CD4-positive, alpha-beta T cell (primary cell): ENCODE measurements around the gene PRDM16. TPM values are rescaled to one million over a fixed set of nuclear protein-coding genes. Genes with fewer than 3 reads are reported as not detected.

Experiments used
- ATAC-seq: fragments of 200-7000 bp; cut with Tn5 transposase; one replicate; pipeline ENCODE4 v1.10.0; 2022; ENCODE audit warnings: mild to moderate bottlenecking; ENCODE audit not compliant: poor library complexity
- CTCF ChIA-PET: fragments of 350-600 bp; sonication (Branson Sonifier 250); formaldehyde crosslinking; loops from one replicate; lab custom pipeline; 2021; ENCODE audit warnings: antibody characterized with exemption, inconsistent platforms; lab: Charles Lee
- POLR2A ChIA-PET: fragments of 350-600 bp; sonication (Branson Sonifier 250); formaldehyde crosslinking; loops from one replicate; lab custom pipeline; 2021; ENCODE audit warnings: antibody characterized with exemption, inconsistent platforms; lab: Charles Lee
- DNase-seq, 14 experiments: peaks; one replicate each; pipeline ENCODE4 v3.0.0-alpha.2; 2013 to 2020; ENCODE audit warnings: mixed read lengths in 2 of 14
- H3K27ac ChIP-seq, 2 donors: one replicate each; pipeline versions ENCODE4 v1.5.1 to v1.7.0; 2013; ENCODE audit warnings: low read length in 2 of 2, low read depth in 1 of 2, mild to moderate bottlenecking in 1 of 2
- H3K27me3 ChIP-seq, 2 experiments: 1 replicate in 1 of 2; 2 replicates in 1 of 2; pipeline versions ENCODE4 v1.6.1 to v1.7.0; 2013; ENCODE audit warnings: low read length in 2 of 2, control low read depth in 1 of 2, mild to moderate bottlenecking in 1 of 2, moderate library complexity in 1 of 2; ENCODE audit not compliant: insufficient read depth in 2 of 2, control insufficient read depth in 1 of 2
- H3K36me3 ChIP-seq: one replicate; pipeline ENCODE4 v1.6.1; 2013; ENCODE audit warnings: low read length, control low read depth; ENCODE audit not compliant: insufficient read depth
- H3K4me1 ChIP-seq: one replicate; pipeline ENCODE4 v1.6.1; 2013; ENCODE audit warnings: low read length, control low read depth; ENCODE audit not compliant: insufficient read depth
- H3K4me3 ChIP-seq: one replicate; pipeline ENCODE4 v1.5.1; 2013; ENCODE audit warnings: mild to moderate bottlenecking, low read length, moderate library complexity
- H3K9me3 ChIP-seq, 2 experiments: 1 replicate in 1 of 2; 2 replicates in 1 of 2; pipeline versions ENCODE4 v1.6.1 to v1.7.0; 2013; ENCODE audit warnings: low read length in 2 of 2, mild to moderate bottlenecking in 2 of 2, control low read depth in 1 of 2, moderate library complexity in 1 of 2; ENCODE audit not compliant: control insufficient read depth in 1 of 2, insufficient read depth in 1 of 2
- H3K27ac Mint-ChIP-seq: one replicate; pipeline ENCODE4 v1.8.0; 2020; ENCODE audit warnings: mixed read lengths
- H3K27me3 Mint-ChIP-seq: one replicate; pipeline ENCODE4 v1.8.0; 2021; ENCODE audit warnings: mixed read lengths
- H3K36me3 Mint-ChIP-seq: one replicate; pipeline ENCODE4 v1.8.0; 2021; ENCODE audit warnings: low read depth, mixed read lengths
- H3K4me1 Mint-ChIP-seq: one replicate; pipeline ENCODE4 v1.8.0; 2021; ENCODE audit warnings: low read depth, mixed read lengths
- H3K4me3 Mint-ChIP-seq: one replicate; pipeline ENCODE4 v1.8.0; 2020; ENCODE audit warnings: mild to moderate bottlenecking, mixed read lengths
- H3K9me3 Mint-ChIP-seq: one replicate; pipeline ENCODE4 v1.8.0; 2020; ENCODE audit warnings: mixed read lengths
- intact Hi-C, 2 experiments: fragments of 100-400 bp; cut with DNase I in 1 of 2; cut with micrococcal nuclease in 1 of 2; formaldehyde crosslinking; loops; one replicate each; pipeline versions ENCODE4 v1.15.1 to v1.9.0; 2023 to 2025; cut with DNase I, micrococcal nuclease
- total RNA-seq, 174 experiments: library from RNA in 2 of 174; stranded (reverse) in 2 of 174; gene quantifications; one replicate each; pipeline ENCODE4 v1.2.3 and lab custom pipeline; 2021 to 2026
- TF ChIP-seq, protein P1 (sequence below): fragments of 200-600 bp; IDR thresholded peaks from one replicate; pipeline ENCODE4 v1.8.0; 2022; ENCODE audit warnings: antibody characterized with exemption, mild to moderate bottlenecking

Gene PRDM16
- total RNA-seq, 2 experiments from 2014 or later, result not detected

DNA sequence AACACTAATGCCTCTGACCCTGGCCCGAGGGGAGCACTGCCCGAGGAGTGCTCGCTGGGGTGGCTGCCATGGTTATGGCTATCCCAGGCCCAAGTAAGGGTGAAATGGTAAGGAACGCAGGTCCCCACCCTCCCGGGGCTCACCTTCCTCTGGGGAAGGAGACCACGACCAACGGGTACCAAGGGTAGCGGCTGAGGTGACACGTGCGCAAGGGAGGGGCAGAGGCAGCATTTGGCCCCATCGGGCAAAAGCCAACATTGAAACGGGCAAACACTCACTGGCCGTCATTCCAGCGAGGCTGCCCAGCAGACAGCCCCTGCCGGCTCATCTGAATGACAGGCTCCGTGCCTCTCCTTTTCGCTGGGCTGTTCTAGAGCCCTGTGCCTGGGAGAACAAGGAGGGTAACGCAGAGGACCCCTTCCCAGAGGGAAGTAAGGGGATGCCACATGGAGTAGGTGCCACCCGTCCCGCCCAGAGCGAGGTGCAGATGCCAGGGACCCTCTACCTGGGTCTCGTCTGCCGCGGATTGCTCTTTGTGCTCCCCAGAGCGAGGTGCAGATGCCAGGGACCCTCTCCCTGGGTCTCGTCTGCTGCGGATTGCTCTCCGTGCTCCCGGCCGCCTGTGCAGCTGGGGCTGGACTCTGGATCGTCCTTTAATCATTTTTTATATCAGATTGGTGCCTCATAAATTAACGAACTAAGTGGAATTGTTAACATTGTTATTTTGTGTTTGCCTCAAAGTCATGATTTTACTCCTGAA, 31.5 kb upstream of the PRDM16 start:
- ATAC-seq (no peak), DNase-seq (no peak)
- ChIA-PET CTCF (no interaction called here), POLR2A (no interaction called here)
- Histone ChIP-seq H3K36me3 (no peaks in the 10 kb centered on the region), H3K4me1 (peaks cover 35% of the 10 kb centered on the region), H3K4me3 (no peak overlapping the region), H3K27me3 (no peaks in the 10 kb centered on the region), H3K9me3 (no peaks in the 10 kb centered on the region), H3K27ac (no peak overlapping the region)
- no peaks in the 10 kb centered on the region for H3K36me3 Mint-ChIP-seq
- H3K9me3 Mint-ChIP-seq, result no peaks in the 10 kb centered on the region
- peaks cover 32% of the 10 kb centered on the region for H3K4me1 Mint-ChIP-seq
- H3K4me3 Mint-ChIP-seq, result no peak overlapping the region
- TF ChIP-seq, protein P1, sequence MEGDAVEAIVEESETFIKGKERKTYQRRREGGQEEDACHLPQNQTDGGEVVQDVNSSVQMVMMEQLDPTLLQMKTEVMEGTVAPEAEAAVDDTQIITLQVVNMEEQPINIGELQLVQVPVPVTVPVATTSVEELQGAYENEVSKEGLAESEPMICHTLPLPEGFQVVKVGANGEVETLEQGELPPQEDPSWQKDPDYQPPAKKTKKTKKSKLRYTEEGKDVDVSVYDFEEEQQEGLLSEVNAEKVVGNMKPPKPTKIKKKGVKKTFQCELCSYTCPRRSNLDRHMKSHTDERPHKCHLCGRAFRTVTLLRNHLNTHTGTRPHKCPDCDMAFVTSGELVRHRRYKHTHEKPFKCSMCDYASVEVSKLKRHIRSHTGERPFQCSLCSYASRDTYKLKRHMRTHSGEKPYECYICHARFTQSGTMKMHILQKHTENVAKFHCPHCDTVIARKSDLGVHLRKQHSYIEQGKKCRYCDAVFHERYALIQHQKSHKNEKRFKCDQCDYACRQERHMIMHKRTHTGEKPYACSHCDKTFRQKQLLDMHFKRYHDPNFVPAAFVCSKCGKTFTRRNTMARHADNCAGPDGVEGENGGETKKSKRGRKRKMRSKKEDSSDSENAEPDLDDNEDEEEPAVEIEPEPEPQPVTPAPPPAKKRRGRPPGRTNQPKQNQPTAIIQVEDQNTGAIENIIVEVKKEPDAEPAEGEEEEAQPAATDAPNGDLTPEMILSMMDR, result no peak
- no peaks in the 10 kb centered on the region for H3K27me3 Mint-ChIP-seq
- intact Hi-C loops, result no loop called here
- H3K27ac Mint-ChIP-seq, result no peak overlapping the region

DNA sequence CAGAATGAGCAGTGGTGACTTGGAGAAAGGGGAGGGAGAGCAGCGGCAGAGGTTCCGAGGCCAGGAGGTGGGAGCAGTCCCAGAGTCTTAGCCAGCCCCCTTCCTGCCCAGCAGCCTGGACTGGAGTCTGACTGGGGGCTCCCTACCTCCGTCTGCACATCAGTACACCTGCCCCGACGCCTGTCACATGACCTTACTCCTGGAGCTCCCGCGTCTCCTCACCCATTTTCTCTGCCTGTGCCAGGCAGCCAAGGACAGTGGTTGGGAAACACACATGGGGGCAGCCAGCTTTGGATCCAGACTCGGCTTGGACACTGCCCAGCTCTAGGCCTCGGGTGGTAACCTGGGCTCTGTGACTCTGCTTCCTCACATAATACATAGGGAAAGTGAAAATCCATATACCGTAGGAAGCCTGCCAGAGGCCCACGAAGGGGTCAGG, 30.9 kb upstream of the PRDM16 start:
- Mint-ChIP-seq H3K4me3 (no peak overlapping the region), H3K27me3 (no peaks in the 10 kb centered on the region), H3K4me1 (peaks cover 25% of the 10 kb centered on the region), H3K9me3 (no peaks in the 10 kb centered on the region), H3K36me3 (no peaks in the 10 kb centered on the region), H3K27ac (no peak overlapping the region)
- TF ChIP-seq, protein P1, result no peak
- ChIA-PET CTCF (no interaction called here), POLR2A (no interaction called here)
- no peaks in the 10 kb centered on the region for H3K27me3 ChIP-seq
- DNase-seq, result no peak
- no peaks in the 10 kb centered on the region for H3K36me3 ChIP-seq
- intact Hi-C loops, result no loop called here
- H3K4me1 ChIP-seq, result peaks cover 28% of the 10 kb centered on the region
- ATAC-seq, result no peak
- no peak overlapping the region for H3K27ac ChIP-seq
- H3K9me3 ChIP-seq, result no peaks in the 10 kb centered on the region
- no peak overlapping the region for H3K4me3 ChIP-seq

DNA sequence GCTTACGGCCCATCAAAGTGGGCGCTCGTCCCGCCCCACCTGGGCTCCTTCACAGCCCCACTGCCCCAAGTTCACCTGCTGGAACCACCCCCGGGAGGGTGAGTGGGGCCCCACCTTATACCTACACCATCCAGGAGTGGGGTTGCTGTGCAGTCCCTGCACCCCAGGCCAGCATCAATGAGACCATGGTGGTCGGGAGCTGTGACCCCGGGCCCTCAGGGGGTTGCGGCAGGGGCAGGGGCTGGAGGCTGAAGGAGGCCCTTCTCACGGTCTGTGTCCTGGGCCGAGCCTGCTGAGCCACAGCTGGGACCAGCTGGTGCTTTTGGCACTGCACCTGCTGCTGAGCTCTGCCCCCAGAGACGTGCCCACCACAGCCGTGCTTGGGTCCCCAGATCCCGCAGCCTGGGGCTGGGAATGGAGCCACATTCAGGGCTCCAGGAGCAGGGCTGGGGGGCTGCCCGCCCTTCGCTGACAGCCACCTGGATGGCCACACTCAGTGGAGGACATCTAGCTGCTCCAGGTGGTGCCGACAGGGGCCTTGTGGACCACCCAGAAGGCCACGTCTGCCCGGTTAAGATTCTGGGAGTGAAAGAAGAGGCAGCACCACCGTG, 30.3 kb upstream of the PRDM16 start:
- H3K27ac ChIP-seq, result no peak overlapping the region
- H3K4me3 Mint-ChIP-seq, result no peak overlapping the region
- H3K27me3 Mint-ChIP-seq, result no peaks in the 10 kb centered on the region
- no peaks in the 10 kb centered on the region for H3K27me3 ChIP-seq
- no peaks in the 10 kb centered on the region for H3K9me3 Mint-ChIP-seq
- H3K36me3 Mint-ChIP-seq, result no peaks in the 10 kb centered on the region
- TF ChIP-seq, protein P1, result no peak
- peaks cover 20% of the 10 kb centered on the region for H3K4me1 Mint-ChIP-seq
- ChIA-PET POLR2A (no interaction called here), CTCF (no interaction called here)
- H3K4me1 ChIP-seq, result peaks cover 23% of the 10 kb centered on the region
- H3K9me3 ChIP-seq, result no peaks in the 10 kb centered on the region
- H3K4me3 ChIP-seq, result no peak overlapping the region
- intact Hi-C loops, result no loop called here
- DNase-seq (no peak), ATAC-seq (no peak)
- H3K27ac Mint-ChIP-seq, result no peak overlapping the region
- H3K36me3 ChIP-seq, result no peaks in the 10 kb centered on the region
